Measurements from ENCODE around the gene FBXL16.

- TF ChIP-seq POLR2A (IDR thresholded peaks at IDR 0.05; ENCODE audit: low read depth, low read length) (no peak), POLR2AphosphoS5 (IDR thresholded peaks at IDR 0.05; ENCODE audit: low read depth, low read length) (no peak), TAF1 (IDR thresholded peaks at IDR 0.05; ENCODE audit: low read depth, low read length) (no peak), SPI1 (IDR thresholded peaks at IDR 0.05; ENCODE audit: low read depth, low read length) (no peak), PAX5 (IDR thresholded peaks at IDR 0.05; ENCODE audit: insufficient read depth, low read length, severe bottlenecking) (no peak)
Measured at GRCh38 chr16:745739-746138, 40.1 kb upstream of the FBXL16 start.
